NCI-H1105 (cell line): Measurements from ENCODE around the gene EMD.
A peak's percentile ranks its signal among the peaks of the same experiment; 100 is the strongest.
"Not testable (repeated sequence)": the region's sequence is repeated elsewhere in the genome, so short reads cannot be mapped to it uniquely, and the experiment has no call there.

ENCODE experiments used
- DNase-seq: peaks from one replicate; lab custom pipeline; 2025; lab: John Stamatoyannopoulos, UW

EMD gene

GRCh38 chrX:154371017-154371788 is 7.9 kb upstream of the EMD start:
- peak; percentile 98 for DNase-seq

GRCh38 chrX:154371789-154372300 is 7.2 kb upstream of the EMD start:
- DNase-seq: peak; percentile 41

GRCh38 chrX:154372612-154373022 is 6.5 kb upstream of the EMD start:
- DNase-seq: no peak

GRCh38 chrX:154373340-154374306 is 5.5 kb upstream of the EMD start:
- DNase-seq: peak; percentile 85

- peak; percentile 52 for DNase-seq
Measured at GRCh38 chrX:154374313-154375155, 4.6 kb upstream of the EMD start, which contains the start of gene FLNA. Gene FLNA, minus strand, starts transcription at chrX:154374634. Its CDS starts 3,389 bp downstream, at chrX:154371245.

GRCh38 chrX:154375156-154375504 is 4.0 kb upstream of the EMD start:
- no peak for DNase-seq

GRCh38 chrX:154376774-154377173 is 2.3 kb upstream of the EMD start:
- no peak for DNase-seq

GRCh38 chrX:154378059-154378798 is 866 bp upstream of the EMD start:
- DNase-seq: peak; percentile 53

- DNase-seq: no peak
Measured at GRCh38 chrX:154379569-154379951, 465 bp downstream of the EMD start.

- DNase-seq: no peak
Measured at GRCh38 chrX:154380153-154380552, 1.1 kb downstream of the EMD start.

- no peak for DNase-seq
Measured at GRCh38 chrX:154380787-154381186, 1.7 kb downstream of the EMD start.

- no peak for DNase-seq
Measured at GRCh38 chrX:154381271-154381670, 2.2 kb downstream of the EMD start.

- DNase-seq: no peak
Measured at GRCh38 chrX:154382483-154383069, 3.5 kb downstream of the EMD start.

- DNase-seq: no peak
Measured at GRCh38 chrX:154383359-154384283, 4.5 kb downstream of the EMD start.

GRCh38 chrX:154384284-154384892 is 5.3 kb downstream of the EMD start:
- no peak for DNase-seq

- DNase-seq: not testable (repeated sequence)
Measured at GRCh38 chrX:154388094-154388493, 9.0 kb downstream of the EMD start.

- not testable (repeated sequence) for DNase-seq
Measured at GRCh38 chrX:154388649-154389048, 9.6 kb downstream of the EMD start.

- DNase-seq: not testable (repeated sequence)
Measured at GRCh38 chrX:154389812-154390747, 11.0 kb downstream of the EMD start.
